HG03520 (cell line): ENCODE results near the gene KIF7.

Experiments
- ATAC-seq: cut with Tn5 transposase; IDR thresholded peaks from one replicate; pipeline ENCODE4 v1.9.1; 2021; ENCODE audit warnings: mild to moderate bottlenecking, moderate library complexity; ENCODE audit not compliant: unreplicated experiment

The KIF7 gene

DNA sequence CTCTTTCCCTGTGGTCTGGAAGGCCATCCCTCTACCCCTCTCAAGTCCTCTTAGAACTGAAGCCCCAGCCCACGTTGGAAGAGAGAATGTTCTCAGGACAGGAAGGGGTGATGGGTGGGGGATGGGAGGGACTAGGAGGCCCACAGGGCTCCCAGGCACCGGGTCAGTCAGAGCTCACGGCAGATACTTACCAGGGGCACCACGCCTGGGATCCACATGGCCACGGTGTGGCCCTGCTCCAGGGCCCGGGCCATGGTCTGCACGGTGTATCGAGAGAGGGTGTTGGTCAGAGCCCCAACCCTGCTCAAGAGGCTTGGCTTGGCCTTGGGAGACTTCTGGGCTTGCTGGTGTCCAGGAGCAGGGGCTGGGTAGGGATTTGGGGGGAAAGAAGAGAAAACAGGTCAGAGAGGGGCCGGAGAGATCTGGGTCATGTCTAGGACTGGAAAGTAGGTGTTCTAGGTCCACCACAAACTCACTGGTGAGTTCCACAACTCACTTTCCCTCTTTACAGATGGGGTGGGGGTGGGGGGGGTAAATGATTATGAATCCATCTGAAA is 14.1 kb upstream of the KIF7 start:
- no peak for ATAC-seq

DNA sequence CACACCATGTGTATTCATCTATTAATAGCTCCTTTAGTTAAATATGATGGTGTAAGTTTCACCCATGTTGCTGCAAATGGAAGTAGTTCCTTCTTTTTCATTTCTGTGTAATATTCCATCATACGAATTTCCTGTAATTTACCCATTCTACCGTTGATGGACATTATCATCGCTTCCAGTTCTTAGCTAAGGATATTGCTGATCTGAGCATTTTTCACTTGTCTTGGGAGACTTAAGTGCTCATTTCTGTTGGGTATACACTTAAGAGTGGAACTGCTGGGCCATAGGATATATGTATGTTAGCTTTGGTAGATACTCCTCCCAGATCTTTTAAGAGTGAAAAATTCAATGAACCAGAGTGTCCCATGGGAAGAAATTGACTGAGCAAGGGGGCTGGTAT is 12.9 kb upstream of the KIF7 start:
- ATAC-seq, result no peak

GRCh38 chr15:89667706-89667960 is 12.4 kb upstream of the KIF7 start:
- ATAC-seq, result no peak

DNA sequence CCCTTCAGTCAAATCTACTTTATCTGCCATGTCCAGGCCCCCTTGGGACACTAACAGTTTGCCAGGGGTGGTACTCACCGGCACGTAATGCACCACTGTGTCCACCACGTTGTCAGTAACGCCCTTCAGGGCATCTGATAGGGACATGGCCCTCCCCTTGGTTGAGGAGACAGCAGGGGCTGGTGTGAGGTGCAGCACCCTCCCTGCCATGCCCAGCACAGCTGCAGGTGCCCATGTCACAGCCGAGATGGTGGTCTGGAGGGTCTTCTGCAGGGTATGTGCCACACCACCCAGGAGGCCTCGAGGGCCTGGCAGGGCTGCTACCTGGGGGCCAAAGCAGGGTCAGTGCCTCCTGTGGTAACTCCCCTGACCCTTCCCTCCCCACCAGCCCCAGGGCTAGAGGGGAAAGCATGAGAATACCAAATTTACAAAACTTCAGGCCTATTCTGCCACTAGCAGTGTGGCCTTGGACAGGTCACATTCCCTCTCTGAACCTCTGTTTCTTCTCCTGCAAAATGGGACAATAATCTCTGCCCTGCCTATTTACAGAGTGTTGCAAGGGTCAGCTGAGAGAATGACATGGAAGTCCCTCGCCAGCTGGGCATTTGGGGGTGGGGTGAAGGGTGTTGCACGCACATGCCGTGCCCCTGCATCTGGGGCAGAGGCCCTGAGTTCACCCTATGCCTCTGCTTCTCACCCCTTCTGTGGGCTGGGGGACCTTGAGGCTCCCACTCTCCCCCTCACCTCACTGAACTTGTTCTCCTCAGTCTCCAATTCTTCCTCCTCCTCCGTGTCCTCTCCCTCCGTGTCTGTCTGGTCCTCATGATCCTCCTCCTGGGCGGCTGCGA is 11.8 kb upstream of the KIF7 start:
- ATAC-seq, result no peak

DNA sequence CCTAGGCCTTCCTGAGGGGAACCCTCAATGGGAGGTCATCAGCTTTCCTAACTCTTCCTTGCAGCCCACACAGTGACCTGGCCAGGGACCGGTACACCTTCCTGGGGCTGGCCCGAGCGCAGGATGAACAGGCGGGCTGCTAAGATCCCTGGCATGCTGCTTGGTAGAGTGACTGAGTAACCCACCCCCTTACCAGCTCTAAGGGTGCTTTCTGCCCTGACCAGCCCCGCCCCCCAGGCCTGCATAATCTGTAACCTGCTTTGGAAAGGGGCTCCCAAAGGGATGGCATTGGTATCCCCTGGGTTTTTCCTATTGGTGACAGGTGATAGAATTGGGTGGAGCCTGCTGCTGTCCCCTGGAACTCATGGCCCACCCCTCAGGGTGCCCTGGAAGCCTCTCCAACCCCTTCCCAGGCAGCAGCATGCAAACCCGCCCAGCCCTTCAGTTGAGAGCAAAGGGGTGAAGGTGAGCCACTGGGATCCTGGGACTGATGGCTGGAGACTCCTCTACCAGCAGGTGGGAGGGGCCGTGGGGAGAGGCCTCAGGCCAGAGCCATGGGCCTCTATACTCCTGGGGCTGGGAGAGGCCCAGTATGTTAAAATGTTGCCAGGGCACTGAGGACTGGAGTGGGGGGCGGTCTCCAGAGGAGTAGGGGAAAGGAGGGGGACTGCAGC is 11.1 kb upstream of the KIF7 start:
- no peak for ATAC-seq

GRCh38 chr15:89665449-89666181 is 10.3 kb upstream of the KIF7 start:
- no peak for ATAC-seq

- no peak for ATAC-seq
These were observed 9.4 kb upstream of the KIF7 start for GRCh38 chr15:89664441-89665350.

GRCh38 chr15:89662893-89663626 is 7.8 kb upstream of the KIF7 start:
- no peak for ATAC-seq

DNA sequence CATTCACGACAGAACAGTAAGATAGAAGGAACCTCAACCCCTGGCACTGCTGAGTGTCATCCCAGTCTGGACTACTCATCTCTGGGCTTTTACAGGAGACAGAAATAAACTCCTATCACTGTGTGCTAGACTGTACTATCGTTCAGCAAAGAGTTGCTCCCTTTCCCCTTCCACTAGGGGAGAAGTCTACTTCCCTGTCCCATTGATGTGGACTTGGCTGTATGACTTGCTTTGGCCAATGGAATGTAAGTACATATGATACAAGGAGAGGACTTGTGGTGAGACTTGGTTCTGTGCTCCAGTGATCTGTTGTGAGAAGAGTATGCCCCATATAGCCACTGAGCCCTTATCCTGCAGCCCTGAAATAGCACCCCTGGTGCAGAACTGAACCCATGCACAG is 5.3 kb upstream of the KIF7 start:
- ATAC-seq, result no peak

DNA sequence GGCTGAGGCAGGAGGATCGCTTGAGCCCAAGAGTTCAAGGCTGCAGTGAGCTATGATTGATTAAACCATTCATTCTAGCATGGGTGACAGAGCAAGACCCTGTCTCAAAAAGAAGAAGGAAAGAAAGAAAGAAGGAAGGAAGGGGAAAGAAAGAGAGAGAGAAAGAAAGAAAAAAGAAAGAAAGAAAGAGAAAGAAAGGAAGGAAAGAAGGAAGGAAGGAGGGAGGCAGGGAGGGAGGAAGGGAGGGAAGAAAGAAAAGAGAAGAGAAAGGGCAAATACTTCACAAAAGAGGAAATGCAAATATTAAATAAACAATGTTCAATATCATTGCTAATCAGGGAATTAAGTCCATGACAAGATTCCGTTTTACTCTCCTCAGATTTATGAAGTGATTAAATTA is 4.0 kb upstream of the KIF7 start:
- ATAC-seq, result no peak

DNA sequence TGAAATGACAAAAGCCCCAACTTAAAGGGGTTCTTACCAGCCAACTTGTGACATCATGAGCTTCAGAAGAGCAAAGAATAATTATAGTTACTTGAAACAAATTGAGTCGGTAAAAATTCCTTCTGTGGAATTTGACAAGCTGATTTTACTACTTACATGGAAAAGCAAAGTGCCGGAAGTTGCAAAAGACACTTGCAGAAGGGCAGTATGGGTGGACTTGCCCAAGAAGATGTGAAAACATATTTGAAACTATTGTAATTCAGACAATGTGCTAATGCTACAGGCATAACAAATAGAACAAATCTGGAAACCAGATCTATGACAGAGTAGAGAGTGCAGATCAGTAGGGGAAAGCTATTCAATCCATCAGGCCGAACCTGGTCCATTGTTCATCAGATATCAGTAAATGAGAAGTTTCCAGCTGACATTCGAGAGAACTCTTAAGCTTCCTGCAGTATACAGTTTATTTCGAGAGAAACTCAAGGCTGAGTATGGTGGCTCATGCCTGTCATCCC is 2.5 kb upstream of the KIF7 start:
- ATAC-seq, result no peak

- ATAC-seq, result no peak
These were observed 999 bp upstream of the KIF7 start for GRCh38 chr15:89656116-89656815.

DNA sequence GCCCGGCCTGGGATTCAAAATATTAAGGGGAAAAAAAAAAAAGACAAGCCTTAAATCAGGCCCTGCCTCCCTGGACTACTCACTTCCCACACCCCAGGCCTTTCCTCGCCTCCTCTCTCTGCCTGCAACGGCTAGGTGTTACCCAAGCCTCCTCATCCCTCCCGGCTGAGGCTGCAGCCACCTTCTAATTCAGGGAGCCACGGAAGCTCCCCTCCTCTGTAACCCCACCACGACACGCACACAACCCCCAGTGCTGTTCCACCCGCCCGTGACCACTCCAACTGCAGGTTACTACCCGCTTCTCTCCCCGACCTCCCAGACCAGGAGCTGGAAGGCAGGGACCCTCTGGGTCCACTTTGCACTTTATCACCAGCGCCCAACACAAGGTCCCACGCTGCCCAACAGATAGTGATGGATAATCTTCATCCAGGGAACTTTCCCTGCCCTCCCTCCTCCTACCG is 936 bp downstream of the KIF7 start:
- ATAC-seq, result no peak

DNA sequence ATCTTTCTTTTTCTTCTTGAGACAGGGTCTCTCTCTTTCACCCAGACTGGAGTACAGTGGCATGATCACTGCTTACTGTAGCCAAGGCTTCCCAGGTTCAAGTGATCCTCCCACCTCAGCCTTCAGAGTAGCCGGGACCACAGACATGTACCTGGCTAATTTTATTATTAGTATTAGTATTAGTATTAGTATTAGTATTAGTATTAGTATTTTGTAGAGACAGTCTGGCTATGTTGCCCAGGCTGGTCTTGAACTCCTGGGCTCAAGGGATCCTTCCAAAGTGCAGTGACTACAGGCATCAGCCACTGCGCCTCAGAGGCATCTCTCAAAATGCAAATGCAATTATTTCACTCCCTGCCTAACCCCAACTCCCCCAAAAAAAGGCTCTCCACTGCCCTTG is 1.7 kb downstream of the KIF7 start:
- ATAC-seq, result no peak

- ATAC-seq, result no peak
These were observed 2.6 kb downstream of the KIF7 start for GRCh38 chr15:89652666-89653065.

- no peak for ATAC-seq
These were observed 3.1 kb downstream of the KIF7 start for GRCh38 chr15:89652131-89652530.

- ATAC-seq, result no peak
These were observed 5.6 kb downstream of the KIF7 start for GRCh38 chr15:89649716-89650115.

DNA sequence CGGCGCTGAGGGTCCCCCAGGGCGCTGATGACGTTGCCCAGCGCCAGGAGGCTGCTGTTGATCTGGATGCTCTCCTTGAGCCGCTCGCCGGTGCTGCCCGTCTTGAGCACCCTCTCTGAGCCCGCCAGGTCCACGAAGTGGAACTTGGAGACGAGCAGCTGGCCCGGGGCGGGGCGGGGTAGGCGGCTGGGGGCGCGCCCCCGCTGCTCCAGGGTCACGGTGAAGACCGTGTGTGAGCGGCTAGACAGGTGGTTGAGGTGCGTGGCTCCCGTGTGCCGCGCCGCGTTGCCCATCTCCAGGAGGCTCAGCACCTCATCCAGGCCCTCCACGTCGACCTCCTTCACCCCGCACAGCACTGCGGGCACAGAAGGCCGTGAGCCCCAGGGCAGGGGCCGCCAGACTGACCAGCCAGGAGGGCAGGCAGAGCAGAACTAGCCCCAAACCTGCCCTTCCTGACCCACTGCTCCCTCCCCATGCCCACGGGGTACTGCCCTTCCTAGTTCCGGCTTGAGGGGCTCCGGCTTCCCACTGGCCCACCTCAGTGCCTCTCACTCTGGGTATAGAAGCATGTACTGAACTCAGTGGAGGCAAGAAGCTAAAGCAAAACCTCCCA is 6.1 kb downstream of the KIF7 start:
- ATAC-seq, result no peak
